Spleen (tissue), 7 donors: ENCODE results near the gene RBAK.

ENCODE experiments used
- POLR2AphosphoS5 ChIP-seq, 3 donors: sonication (generic); formaldehyde crosslinking; IDR thresholded peaks; one replicate each; pipeline ENCODE4 v1.5.1; 2017; ENCODE audit warnings: antibody characterized with exemption in 3 of 3
- TF ChIP-seq, protein P1 (sequence below), 11 experiments: fragments of 200-600 bp in 7 of 11; fragments of 450-650 bp in 4 of 11; sonication (generic) in 4 of 11; IDR thresholded peaks in 8 of 11; conservative IDR thresholded peaks in 3 of 11; 1 replicate in 7 of 11; 2 replicates in 4 of 11; pipeline versions ENCODE4 v1.4.0 to v1.8.0; 2016 to 2021; ENCODE audit warnings: antibody characterized with exemption in 11 of 11, inconsistent platforms in 4 of 11, mild to moderate bottlenecking in 1 of 11
- donor health status: DM: no; HTN: no; CAD: no; lungs with moderate emphysema.
- donor health status: DM: no; HTN: no; CAD: no.
- donor health status: DM: no; HTN: no; CAD: no.

DNA sequence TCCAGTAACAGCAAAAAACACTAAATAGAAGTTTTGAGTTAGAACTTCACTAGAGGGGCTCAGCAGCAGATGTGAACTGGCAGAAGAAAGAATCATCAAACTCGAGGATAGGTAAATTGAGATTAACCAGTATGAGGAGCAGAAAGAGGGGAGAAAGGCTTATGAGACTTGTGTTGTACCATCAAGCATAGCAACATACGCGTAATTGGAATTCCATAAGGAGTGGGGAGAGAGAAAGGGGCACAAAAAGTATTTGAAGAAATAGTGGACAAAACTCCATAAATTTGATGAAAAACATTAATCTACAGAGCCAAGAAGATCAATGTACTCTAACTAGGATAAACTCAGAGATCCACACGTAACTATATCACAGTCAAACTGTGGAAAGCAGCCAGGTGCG lies 48.3 kb downstream of the RBAK start:
- no peak for TF ChIP-seq POLR2AphosphoS5 (IDR thresholded peaks at IDR 0.05)
- TF ChIP-seq, protein P1, sequence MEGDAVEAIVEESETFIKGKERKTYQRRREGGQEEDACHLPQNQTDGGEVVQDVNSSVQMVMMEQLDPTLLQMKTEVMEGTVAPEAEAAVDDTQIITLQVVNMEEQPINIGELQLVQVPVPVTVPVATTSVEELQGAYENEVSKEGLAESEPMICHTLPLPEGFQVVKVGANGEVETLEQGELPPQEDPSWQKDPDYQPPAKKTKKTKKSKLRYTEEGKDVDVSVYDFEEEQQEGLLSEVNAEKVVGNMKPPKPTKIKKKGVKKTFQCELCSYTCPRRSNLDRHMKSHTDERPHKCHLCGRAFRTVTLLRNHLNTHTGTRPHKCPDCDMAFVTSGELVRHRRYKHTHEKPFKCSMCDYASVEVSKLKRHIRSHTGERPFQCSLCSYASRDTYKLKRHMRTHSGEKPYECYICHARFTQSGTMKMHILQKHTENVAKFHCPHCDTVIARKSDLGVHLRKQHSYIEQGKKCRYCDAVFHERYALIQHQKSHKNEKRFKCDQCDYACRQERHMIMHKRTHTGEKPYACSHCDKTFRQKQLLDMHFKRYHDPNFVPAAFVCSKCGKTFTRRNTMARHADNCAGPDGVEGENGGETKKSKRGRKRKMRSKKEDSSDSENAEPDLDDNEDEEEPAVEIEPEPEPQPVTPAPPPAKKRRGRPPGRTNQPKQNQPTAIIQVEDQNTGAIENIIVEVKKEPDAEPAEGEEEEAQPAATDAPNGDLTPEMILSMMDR (IDR thresholded peaks at IDR 0.05 in 8 of 11, conservative IDR thresholded peaks at IDR 0.05 in 3 of 11), result no peak
